Heart left ventricle (tissue), 13 donors: ENCODE measurements around the gene ADGRL3.

ENCODE experiments used
- CTCF ChIP-seq, 12 donors: fragments of 200-600 bp; sonication (generic) in 4 of 12; IDR thresholded peaks; one replicate each; pipeline versions ENCODE4 v1.5.0 to v1.8.0; 2018 to 2022; ENCODE audit warnings: antibody characterized with exemption in 12 of 12, mild to moderate bottlenecking in 5 of 12
- POLR2A ChIP-seq, 2 donors: fragments of 450-650 bp; IDR thresholded peaks; one replicate each; pipeline ENCODE4 v1.6.1; 2017; ENCODE audit warnings: antibody characterized with exemption in 2 of 2, mild to moderate bottlenecking in 2 of 2, moderate library complexity in 2 of 2
- donor health status: ischemic (EF 13 %, LVEDD 7.1; RV severe dilation, severe dysfunction).
- donor health status: DM: no; HTN: yes; CAD: no.
- donor health status: DM: no; HTN: no; CAD: no.
- donor health status: ischemic (EF 25% LVEDD 6.9; RV normal size, moderate dysfunction).
- donor health status: ischemic (EF 25% LVEDD 5.7; RV mildly dilated, moderate dysfunction).
- donor health status: ischemic (EF 35%, LVEDD 5.7; RV mildly dilated, moderate dysfunction).
- donor health status: nonischemic (EF 11% LVEDD 7.7; RV severe dilation, severe dysfunction).
- donor health status: DM: yes; HTN: yes; CAD: no.
- donor health status: PGD.
- donor health status: ischemic (EF 29% LVEDD 5.4; RV normal size, mild dysfunction).
- donor health status: nonischemic (EF 23%, LVEDD 6.1; RV moderate dilation, normal function).

GRCh38 chr4:61727286-61727685 is 527.2 kb downstream of the ADGRL3 start:
- no peak for TF ChIP-seq CTCF (IDR thresholded peaks at IDR 0.05)
- TF ChIP-seq POLR2A (IDR thresholded peaks at IDR 0.05) = no peak
